Measurements from ENCODE around the gene CGB7. TPM values are rescaled to one million over a fixed set of nuclear protein-coding genes. Genes with fewer than 3 reads are reported as not detected.

The CGB7 gene
- total RNA-seq, 1 experiment from 2014 or later, result 0.95 TPM

GRCh38 chr19:49085868-49086232 lies 28.3 kb upstream of the CGB7 start:
- intact Hi-C loops (cut with micrococcal nuclease; ENCODE audit: unreplicated experiment), result no loop called here
- CTCF ChIA-PET, result no interaction called here

DNA sequence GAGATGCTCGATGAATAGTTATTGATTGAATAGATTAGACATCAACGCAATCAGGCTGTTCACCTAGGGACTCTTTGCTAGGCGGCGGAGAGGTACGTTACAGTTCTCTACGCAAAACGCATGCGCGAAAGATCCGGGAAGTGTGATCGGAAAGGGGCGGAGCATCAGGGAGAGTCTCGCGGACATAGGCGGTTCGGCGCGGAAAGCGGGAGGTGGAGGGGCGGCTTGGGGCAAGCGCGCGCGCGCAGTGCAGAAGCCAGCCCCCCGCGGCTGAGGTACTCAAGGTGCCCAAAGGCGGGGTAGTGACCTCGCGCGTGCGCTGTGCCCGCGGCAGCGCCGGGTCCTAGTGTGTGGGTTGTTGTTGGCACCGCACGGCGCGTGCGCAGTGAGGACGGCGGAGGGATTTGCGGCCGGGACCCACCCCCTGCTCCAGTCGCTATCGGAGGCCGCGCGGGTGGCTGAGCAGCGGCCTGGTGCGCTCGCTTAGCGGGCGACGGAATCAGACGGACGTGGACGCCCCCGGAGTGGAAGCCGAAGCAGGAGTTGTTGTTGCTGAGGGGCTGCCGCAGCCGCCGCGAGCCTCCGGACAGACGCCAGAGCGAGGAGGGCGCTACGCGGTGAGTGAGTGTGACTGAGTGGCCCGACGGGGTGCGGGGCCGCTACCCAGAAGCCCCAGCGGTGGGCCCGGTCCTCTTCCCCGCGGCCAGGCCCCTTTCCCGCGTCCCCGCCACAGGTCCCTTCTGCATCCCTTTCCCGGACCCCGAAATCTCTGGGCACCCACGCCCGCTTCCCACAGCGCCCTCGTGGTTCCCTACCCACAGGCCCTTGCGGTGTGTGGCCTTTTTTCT lies 27.7 kb upstream of the CGB7 start, which contains the start of gene SNRNP70:
SNRNP70 (plus strand) TSS at position 432 of the 848 bp plus-strand sequence. CDS start 964 bp downstream, outside the sequence.
- peak within 1 kb of the TSS; percentile 94 for H3K27ac ChIP-seq (ENCODE audit: low read length)
- H3K27me3 ChIP-seq (ENCODE audit: control insufficient read depth, insufficient read depth, low read length), result no peaks in the 10 kb centered on the region
- peak within 1 kb of the TSS; percentile 93 to 95 for H3K4me3 ChIP-seq (ENCODE audit: low read depth in 2 of 2, low read length in 2 of 2)
- ChIA-PET POLR2A (no interaction called here), CTCF (no interaction called here)
- H3K4me1 ChIP-seq (ENCODE audit: control insufficient read depth, insufficient read depth, low read length), result no peaks in the 10 kb centered on the region
- no TSS peak for BruUV-seq (replicated peaks)
- in situ Hi-C loops (cut with HindIII; ENCODE audit: low pct_unique_long_range_greater_than_20kb, low sequenced_read_pairs), result no loop called here
- no peaks in the 10 kb centered on the region for H3K9me3 ChIP-seq (ENCODE audit: control insufficient read depth, insufficient read depth, low read depth, low read length)
- intact Hi-C loops (cut with micrococcal nuclease; ENCODE audit: unreplicated experiment), result no loop called here
- ATAC-seq (peak; percentile 97), DNase-seq (ENCODE audit: low read depth, low spot score) (peak; percentile 80)
- H3K36me3 ChIP-seq (ENCODE audit: control insufficient read depth, insufficient read depth, low read length), result peaks cover 10% of the 10 kb centered on the region
- peak; percentile 80 for TF ChIP-seq POLR2AphosphoS5 (IDR thresholded peaks at IDR 0.05; ENCODE audit: low read depth, low read length)
- no peak for TF ChIP-seq TCF7L2 (IDR thresholded peaks at IDR 0.05; ENCODE audit: low read depth, low read length)
- peak; percentile 23; the same call in 1 of the 2 replicates for TF ChIP-seq SIN3A (IDR thresholded peaks at IDR 0.05; ENCODE audit: borderline replicate concordance, insufficient read depth, low read depth, low read length)
- TF ChIP-seq REST (IDR thresholded peaks at IDR 0.05; ENCODE audit: insufficient read depth in 1 of 2, low read depth in 2 of 2, low read length in 1 of 2), result no peak
- no peak for TF ChIP-seq CTCF (IDR thresholded peaks at IDR 0.05)

More at GRCh38 chr19:49085868-49086232, 28.3 kb upstream of the CGB7 start:
- BruUV-seq (replicated peaks), result no TSS peak
- ATAC-seq, result no peak
- DNase-seq (ENCODE audit: low read depth, low spot score), result no peak
- TF ChIP-seq TCF7L2 (IDR thresholded peaks at IDR 0.05; ENCODE audit: low read depth, low read length) (no peak), REST (IDR thresholded peaks at IDR 0.05; ENCODE audit: insufficient read depth in 1 of 2, low read depth in 2 of 2, low read length in 1 of 2) (no peak), SIN3A (IDR thresholded peaks at IDR 0.05; ENCODE audit: borderline replicate concordance, insufficient read depth, low read depth, low read length) (no peak), CTCF (IDR thresholded peaks at IDR 0.05) (no peak), POLR2AphosphoS5 (IDR thresholded peaks at IDR 0.05; ENCODE audit: low read depth, low read length) (no peak)
- Histone ChIP-seq H3K36me3 (ENCODE audit: control insufficient read depth, insufficient read depth, low read length) (peaks cover 13% of the 10 kb centered on the region), H3K27ac (ENCODE audit: low read length) (peak overlapping the region; percentile 94), H3K4me1 (ENCODE audit: control insufficient read depth, insufficient read depth, low read length) (no peaks in the 10 kb centered on the region), H3K9me3 (ENCODE audit: control insufficient read depth, insufficient read depth, low read depth, low read length) (no peaks in the 10 kb centered on the region), H3K4me3 (ENCODE audit: low read depth in 2 of 2, low read length in 2 of 2) (peak overlapping the region; percentile 93 to 95), H3K27me3 (ENCODE audit: control insufficient read depth, insufficient read depth, low read length) (no peaks in the 10 kb centered on the region)
- in situ Hi-C loops (cut with HindIII; ENCODE audit: low pct_unique_long_range_greater_than_20kb, low sequenced_read_pairs), result no loop called here
- POLR2A ChIA-PET, result no interaction called here
